ENCODE measurements around the gene ELOVL5.

GRCh38 chr6:53266553-53267090, 82.1 kb downstream of the ELOVL5 start:
- TF ChIP-seq RAD21 (IDR thresholded peaks at IDR 0.05) = no peak
- TF ChIP-seq TAF1 (conservative IDR thresholded peaks at IDR 0.05) = no peak
- no peak for TF ChIP-seq CTCF (IDR thresholded peaks at IDR 0.05; ENCODE audit: low read depth, low read length, missing input control)
- TF ChIP-seq JUND (IDR thresholded peaks at IDR 0.05) = no peak
- TF ChIP-seq ATF3 (IDR thresholded peaks at IDR 0.05) = no peak
- no peak for TF ChIP-seq SP1 (IDR thresholded peaks at IDR 0.05)
- TF ChIP-seq GABPA (IDR thresholded peaks at IDR 0.05 in 1 of 2, conservative IDR thresholded peaks at IDR 0.05 in 1 of 2) = no peak
- no peak for TF ChIP-seq REST (IDR thresholded peaks at IDR 0.05)
